GM21515 (cell line): Measurements from ENCODE around the gene HOXA7.

Source experiments
- ATAC-seq: cut with Tn5 transposase; IDR thresholded peaks from one replicate; pipeline ENCODE4 v1.9.1; 2021; ENCODE audit not compliant: unreplicated experiment

The HOXA7 gene

DNA sequence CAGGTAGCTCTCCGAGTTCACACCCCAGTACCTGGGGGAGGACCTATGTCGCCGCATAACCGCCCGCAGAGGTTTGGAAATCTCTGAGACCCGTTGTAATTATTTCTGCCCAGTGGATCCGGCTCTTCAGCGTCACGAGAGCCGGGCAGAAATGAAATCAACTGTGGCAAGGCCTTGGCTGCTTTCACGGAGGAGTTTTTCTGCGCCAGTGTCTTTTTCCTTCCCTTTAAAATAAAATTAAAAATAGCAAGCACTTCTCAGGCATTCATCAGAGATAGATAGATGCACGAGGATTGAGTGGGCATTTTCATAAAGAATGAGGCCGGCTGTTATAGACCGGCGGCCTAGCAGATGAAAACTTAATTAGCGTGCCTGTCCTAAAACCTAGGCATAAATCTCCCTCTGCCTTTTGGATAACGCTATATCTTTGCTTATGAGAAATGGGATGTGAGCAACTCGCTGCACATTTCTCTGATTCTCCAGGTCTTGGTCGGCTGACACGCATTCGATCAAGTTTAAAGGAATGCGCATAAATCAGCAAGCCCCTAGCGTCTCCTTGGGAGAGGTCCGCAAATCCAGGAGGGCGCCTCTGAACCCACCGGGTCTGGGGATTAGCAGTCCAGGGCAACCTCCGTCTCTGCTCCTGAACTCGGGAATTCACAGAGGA is 37.0 kb upstream of the HOXA7 start:
- no peak for ATAC-seq

DNA sequence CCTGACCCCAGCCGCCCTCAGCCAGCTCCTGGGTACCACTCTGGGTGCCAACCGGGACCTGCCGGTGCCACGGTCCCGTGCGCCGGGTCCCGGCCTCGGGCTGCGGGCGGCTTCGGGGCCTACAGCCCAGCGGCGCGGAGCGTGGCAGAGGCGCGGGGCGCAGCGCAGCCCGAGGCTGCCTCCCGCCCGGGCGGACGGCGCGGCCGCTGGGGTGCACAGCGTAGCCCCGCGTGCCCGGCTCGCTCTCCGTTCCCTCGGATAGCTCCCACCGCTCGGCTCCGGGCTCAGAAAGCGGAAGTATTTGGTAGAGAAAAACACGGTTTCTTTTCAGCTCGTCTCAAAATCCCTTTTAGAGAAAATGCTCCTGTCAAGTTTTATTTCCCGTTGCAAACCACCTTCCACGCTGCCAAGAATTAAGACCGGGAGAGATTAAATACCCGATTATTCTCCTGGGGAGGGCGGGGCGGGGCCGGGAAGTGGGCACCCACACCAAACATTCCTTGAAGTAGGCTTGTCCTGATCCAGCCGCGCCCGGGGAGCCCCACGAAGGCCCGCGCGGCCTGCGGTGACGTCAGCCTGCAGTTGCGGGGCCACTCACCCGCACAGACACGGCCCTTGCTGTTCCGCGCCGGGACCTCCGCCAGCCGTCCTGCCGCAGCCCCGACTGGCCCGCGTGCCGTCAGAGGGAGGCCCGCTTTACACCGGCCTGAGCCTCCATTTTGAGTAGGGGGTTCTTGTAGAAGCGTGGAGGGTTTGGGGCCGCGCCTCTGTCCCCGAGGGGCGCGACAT is 36.3 kb upstream of the HOXA7 start:
- no peak for ATAC-seq

DNA sequence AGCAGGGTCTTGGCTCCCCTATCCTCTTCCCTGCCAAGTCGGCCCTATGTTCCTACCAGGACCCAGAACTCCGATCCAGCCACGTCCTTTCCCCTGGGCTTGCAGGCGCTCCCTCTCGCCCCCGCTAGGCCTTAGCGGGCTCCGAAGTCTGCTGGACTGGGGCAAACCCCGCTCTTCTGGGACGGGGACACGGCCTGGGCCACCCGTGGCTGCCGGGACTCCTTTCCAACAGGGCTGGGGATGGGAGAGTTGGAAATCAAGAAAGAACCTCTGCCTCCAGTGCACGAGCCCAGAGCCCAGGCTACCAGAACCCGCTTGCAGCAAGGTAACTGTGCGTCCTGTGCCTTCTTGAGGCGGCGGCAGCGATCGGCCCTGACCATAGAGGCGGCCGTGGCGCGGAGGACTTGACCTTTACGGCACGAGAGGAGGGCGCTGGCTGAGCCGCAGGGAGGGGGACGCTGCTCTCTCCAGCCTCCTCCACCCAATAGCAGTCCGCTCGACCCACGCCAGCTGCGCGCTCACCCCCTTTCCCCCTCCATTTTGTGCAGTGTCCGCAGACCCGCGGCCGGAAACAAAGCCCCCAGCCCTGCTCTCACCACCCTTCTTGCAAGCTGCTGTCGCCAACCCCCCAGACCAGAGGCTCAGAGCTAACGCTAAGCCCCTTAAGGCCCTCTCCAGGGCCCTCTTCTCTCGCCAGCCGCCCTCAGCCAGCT is 35.5 kb upstream of the HOXA7 start:
- no peak for ATAC-seq

DNA sequence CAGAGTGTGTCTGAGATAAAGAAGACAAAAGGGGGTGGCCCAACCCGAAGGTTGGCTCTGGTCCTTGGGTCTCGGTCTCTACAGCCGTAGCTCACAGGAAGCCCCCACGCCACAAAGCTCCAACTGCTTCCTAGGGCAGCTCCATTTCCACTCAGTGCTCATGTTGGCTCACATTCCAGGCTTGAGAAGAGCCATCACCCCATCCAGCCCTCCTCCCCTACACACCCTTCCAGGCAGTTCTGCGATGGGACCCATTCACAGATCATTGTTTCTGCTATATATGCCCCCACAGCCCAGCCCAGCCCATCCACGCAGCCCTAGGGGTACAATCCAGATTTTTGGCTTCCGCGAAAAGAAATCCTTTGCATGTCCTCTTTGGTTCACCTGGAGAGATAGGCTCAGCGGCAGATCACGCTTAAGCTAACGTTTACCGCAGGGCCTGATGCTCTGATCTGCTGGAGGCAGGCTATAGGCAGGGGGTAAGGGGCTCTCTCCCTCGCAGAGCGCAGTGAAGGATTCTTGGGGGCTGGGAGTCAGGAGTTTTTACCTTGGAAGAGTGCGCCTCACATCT is 34.8 kb upstream of the HOXA7 start:
- no peak for ATAC-seq

DNA sequence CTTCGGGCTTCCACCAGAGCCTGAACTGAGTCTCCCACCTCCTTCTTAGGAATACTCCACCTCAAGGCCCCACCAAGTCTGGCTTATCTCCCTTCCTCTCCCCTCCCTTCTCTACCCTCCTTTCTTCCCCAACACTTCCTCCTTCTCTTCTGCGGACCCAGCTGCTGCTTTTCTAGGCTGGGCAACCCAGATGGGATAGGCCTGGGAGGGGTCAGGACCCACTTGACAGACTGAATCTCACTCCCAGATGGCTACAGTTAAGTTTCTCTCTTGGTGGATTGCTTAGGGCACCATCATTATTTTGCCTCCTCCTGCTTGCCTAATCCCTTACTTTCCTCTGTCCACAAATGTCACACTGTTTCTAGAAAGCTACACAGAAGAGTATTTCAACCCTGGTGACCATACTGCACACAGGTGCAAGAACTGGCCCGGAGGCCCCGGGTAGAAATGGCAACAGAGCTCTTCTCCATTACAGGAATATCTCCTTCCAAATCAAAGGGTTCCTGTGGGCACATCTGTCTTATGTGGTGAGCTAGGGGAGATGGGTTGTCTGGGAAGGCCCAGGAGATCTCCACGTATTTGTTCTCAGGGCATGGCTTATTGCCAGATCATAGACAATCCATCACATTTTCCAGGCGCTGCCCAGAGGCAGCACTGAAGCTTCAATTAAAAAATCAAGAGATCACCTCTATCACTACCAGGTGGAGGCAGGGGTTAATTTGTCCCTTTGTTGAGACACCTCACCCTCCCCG is 33.7 kb upstream of the HOXA7 start:
- no peak for ATAC-seq

DNA sequence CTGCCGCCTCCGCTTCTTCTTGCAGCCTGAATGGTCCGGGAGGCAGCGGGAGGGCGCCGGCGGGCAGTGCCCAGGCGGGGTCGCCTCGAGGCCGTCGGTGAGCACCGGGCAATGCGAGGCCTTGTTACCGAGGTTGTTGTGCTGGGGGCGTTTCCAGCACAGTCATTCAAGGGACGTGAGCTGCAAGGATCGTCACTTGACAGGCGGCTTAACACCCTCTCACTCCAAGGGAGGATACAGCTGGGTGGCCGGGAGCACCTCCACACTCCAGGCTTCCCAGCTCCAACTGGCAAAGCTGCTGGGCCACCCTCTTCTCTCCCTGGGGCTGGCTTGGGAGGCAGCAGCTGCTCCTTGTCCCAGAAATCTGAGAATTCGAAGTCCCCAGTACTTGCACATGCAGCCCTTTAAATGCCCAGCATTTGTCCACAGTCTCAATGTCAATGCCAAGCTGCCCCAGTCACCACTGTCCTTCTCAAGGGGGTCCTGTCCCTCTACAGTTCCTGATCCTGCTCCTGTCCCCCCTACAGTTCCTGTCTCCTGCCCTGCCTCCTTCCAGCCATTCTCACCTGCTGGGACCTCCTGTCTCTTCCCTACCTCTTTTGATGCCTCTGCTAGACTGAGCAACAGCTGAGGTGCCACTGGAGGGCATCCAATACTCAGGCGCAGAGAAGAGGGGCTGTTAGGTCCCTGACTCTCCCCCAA is 33.0 kb upstream of the HOXA7 start:
- no peak for ATAC-seq

DNA sequence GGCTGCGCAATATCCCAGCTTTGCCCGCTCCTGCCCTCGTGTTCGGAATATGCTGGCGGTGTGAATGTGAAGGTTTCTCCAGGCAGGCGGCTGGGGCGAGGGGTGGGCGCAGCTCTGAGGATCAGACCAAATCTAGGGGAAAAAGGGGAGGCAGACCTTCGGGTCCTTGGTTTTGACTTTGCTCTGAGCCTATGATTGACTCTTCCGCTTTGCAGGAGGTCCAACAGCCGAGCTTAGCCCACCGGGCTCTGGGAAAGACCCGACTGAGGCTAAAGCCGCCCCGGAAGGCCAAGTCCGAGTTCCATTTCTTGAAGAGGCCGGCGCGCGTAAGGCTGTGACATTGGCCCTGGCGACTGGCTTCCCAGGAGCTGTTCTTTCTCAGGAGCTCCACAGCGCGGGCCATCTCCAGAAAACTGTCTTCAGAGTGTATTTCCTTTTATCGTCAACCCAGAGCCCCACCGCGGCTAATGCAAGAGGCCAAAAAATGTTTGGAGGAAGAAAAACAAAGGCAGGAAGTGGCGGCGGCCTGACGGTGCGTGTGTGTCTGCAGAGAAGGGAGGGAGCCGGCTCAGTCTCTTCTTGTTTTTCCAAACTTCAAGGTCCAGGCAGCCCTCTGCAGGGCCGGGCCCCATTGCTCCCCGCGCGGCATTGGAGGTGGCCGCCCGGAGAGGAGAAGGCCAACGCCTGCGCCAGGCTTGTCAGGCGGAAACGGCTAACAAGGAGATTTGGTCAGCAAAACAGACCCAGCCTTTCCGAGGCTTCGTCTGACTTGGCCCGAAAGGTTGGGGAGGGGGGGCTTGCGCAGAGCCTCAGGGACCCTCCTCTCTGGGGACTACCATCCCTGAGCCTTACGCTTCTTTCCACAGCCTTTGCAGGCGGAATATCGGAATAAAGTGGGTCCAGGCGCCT is 32.2 kb upstream of the HOXA7 start:
- no peak for ATAC-seq

DNA sequence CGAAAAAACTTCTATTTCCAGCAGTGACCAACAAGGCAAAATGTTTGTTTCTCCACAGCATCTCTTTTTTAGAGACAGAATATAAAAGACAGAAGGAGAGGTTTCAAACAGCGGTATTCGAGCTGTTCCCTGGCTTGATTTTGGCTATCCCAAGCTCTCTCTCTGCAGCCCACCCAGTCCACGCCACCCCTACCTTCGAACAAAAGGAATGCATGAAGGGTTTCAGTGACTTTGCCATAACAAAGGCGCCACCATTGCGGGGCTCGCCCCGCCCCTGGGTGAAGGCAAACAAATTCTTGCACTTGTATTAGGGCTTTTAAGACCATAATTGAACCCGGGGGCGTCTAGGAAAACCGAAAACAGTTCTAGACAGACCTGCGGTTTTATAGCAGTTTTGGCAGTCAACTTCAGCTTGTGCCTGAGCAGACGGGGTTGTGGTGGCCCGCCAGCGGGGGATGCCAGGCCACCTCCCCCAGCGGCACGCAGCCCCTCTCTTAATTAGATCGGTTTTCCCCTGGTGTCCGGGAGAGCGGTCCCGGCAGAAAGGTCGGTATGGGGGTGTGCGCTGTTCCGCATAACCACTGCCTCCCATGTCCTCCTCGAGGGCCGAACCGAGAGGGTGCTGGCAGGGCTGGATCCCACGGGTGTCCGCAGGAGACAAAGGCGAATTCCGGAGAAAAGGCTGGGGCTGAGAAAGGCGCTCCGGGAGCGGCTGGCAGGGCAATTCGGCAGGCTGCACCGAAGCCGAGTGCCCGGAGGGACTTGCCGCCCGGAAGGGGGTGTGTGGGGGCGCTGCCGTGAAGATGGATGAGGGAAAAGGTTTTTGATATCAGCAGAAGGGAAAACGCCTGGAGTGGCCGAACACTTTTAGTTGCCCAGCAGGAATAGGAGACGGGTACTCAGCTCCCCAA is 31.3 kb upstream of the HOXA7 start:
- ATAC-seq = no peak

DNA sequence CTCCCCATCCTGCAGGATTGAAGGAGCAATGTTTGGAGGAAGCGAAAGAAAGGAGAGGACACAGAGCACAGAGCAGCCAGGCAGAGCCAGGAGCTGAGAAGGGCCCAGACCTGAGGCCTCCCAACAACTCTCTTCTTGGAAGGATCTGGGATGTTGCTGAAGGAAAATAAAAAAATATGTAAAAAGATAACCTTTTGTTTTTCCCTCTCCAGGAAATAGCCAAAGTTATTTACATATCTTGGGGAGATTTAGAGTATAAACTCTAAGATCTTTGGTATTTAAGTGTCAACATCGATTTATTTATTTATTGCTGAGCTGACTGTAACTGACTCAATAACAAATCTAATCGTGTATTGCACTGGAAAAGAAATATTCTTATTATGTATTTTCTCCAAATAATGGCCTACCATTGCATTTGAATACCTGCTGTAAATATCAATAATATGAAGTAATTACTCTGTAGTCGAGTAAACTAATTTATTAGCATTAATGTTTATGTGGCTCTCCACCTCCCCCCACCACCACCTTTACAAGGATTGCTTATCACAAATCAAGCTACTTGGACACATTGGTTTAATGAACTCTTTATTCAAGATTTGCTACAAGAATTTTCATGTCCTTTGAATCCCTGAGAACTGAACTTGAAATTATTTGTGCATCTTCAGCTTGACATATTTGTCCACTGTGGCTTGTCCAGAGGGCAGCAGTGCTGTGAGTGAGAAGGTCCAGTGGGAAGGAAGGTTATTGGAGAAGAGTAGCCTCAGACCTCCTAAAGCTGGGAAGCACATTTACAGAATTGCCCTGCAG is 30.4 kb upstream of the HOXA7 start:
- ATAC-seq = no peak

DNA sequence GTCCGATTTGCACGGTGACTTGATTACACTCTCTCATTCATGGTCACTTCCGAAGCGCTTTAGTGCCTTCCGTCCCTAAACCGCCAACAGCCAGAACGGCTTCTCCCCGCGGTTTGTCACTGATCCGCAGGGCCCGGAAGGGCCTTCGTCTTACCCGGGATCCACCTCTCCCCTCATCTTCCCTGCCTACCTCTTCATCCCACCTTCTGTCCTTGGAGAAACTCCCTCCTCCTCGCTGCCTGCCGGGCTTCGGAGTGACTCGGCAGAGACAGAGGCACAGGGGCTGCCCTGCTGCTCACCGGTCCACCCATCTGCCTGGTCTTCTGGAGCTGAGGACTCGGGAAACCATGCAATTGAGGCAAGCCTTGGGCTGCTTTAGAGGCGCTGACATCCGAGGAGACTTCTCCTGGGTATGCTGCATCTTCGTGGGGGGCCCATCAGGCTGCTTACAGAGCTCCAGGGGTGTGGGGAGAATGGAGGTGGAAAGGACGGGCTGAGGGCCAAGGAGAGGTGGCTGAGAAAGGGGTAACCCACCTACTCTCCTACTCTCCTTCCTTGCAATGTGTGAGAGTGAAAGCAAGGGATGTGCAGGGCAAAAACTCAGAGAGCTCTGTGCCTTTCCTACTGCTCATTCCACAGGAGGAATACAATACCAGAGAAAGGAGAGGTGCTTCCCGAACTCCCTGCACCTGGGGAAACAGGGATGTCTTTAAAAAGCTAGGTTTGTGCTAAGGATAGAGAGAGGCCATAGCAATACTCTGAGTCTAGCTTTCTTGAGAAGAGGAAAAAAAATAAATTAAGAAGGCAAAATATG is 29.6 kb upstream of the HOXA7 start:
- no peak for ATAC-seq

DNA sequence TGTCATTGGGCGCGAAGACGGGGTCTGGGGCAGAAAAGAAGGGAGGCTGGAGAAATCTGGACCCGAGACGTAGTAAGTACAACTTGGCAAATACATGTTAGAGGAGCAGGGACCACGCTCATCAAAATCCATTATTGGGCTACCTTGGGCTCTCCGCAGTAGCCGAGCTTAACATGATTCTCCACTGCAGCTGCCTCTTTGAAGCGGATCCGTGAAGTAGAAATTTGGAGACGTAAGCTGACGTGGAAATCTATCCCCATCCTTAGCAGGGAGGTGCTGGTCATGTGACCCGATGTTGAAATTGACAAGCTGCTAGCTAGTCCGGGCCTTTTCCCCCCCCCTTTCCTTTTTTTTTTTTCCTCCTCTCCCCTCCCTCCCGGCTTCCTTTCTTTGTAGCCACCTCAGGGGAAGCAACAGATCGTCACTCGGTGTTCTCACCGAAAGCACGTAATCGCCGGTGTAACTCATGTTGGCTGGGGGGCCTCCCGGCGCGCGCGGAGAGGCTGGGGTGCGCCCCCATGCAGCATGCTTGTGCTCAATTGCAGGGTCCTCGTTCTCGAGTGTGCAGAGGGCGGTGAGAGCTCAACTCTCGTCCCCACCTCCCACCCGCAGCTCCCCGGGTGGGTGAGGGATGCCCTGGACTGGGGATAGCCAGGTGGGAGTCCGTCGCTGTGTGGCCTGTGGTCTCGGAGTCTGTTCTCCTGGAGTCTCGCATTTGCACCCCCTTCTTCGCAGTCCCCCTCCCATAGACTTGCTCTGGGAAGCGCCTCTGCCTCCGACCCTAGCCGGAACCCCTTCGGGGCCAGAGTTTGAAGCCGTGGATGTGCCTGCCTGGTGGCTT is 28.8 kb upstream of the HOXA7 start, which contains the start of gene HOXA11:
TSS of gene HOXA11 (minus strand) at position 220 of the 841 bp plus-strand sequence. CDS start at position 132, 88 bp downstream.
- ATAC-seq = no peak

DNA sequence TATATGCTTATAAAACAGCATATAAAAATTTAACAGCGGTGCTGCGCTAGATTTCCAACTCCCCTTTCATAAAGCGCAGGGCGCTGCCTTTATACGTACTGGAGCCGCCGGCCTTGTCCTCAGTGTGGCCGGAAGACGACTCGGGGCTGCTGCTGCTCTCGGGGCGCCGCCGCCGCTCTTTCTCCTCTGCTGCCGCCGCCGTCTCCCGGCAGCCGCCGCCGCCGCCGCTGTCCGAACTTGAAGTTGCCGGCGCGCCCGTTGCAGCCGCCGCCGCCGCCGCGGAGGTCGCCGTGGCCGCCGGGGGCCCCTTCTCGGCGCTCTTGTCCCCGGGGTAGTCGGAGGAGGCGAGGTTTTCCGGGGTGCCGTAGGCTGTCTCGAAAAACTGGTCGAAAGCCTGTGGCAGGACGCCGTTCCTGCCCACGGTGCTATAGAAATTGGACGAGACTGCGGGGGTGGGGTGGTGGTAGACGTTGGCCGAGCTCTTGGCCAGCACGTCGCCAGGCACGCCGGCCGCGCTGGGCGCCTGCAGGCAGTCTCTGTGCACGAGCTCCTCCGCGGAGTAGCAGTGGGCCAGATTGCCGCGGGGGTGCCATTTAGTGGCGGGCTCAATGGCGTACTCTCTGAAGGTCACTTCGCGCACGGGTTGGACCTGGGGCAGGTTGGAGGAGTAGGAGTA is 28.0 kb upstream of the HOXA7 start:
- ATAC-seq = no peak

DNA sequence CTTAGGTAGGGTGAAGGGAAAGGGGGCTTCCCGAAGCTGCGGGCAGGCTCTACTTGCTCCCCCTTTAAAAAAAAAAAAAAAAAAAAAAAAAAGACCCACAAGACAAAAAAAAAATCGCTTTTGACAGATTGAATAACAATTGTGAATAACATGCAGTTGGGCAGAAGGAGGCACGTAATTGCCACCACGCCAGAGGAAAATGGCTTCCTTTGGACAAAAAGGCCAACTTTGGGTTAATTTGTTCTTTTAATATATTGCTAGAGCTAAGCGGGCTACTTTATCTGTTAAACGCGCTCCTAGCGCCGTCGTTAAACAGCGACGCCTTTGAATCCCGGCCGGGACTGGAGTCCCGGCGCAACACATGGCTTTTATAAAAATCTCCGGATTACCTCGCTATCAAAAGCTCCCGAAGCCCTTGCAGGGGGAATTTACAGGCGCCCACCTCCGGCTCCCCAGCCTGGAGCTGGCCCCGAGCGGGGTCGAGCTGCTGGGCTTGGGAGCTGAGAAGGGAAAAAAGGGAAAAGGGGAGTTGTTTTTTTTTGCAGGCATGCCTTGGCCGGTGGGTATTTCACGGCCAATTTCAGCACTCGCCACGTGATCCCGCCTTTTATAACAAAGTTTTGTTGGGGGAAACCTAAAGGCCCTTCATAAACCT is 27.3 kb upstream of the HOXA7 start:
- ATAC-seq = no peak

DNA sequence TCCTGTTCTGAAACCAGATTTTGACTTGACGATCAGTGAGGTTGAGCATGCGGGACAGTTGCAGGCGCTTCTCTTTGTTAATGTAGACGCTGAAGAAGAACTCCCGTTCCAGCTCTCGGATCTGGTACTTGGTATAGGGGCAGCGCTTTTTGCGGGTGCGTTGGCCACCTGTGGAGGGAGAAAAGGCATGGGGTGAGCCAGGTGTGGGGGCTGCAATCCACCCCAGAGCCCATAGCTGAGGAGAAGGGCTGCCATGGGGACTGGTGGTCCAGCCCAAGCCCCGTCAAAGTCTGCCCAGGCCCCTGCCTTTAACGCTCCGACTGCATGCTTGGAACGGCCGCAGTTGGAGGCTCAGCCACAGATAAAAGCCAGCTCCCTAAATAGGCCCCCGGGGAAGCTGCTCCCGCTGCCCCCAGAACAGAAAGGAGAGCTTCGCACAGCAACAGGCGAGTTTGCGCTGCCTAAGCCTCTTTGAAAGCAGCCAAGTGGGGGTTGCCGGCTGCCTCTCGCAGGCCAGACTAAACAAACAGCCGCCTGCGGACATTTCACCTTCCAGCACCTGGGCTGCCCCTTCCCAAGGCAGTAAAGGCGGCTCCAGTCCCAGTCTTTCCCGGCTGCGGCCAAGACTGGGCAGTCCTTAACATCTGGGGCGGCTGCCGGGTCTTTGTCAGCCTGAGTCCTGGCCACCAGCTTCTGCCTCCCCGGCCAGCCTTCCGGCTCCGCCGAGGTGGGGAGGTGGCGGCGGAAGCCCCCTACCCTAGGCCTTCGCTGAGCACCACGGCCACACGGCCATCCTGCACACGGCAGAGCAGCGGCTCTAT is 26.6 kb upstream of the HOXA7 start:
- ATAC-seq = no peak
